ENCODE data around the gene NAPSA. TPM values are rescaled to one million over a fixed set of nuclear protein-coding genes. Genes with fewer than 3 reads are reported as not detected.

Gene NAPSA
- total and polyA plus RNA-seq, 9 of the 15 experiments (the other 6 are each of a cell fraction or from before 2014, with no cell fraction given): 0.25 to 1.9 (median 0.69) TPM

- TF ChIP-seq CEBPG (CRISPR knock-in tag; IDR thresholded peaks at IDR 0.05) (no peak), CEBPG (tag; conservative IDR thresholded peaks at IDR 0.05 in 1 of 2, IDR thresholded peaks at IDR 0.05 in 1 of 2) (no peak), FOXK2 (conservative IDR thresholded peaks at IDR 0.05 in 1 of 2, IDR thresholded peaks at IDR 0.05 in 1 of 2; ENCODE audit: low read depth in 2 of 2) (no peak), SNRNP70 (optimal IDR thresholded peaks at IDR 0.05; ENCODE audit: low read depth, low read length) (no peak), IRF1 (CRISPR knock-in tag; IDR thresholded peaks at IDR 0.05; ENCODE audit: borderline replicate concordance) (no peak), ZNF384 (IDR thresholded peaks at IDR 0.05; ENCODE audit: low read depth, low read length) (no peak), MAFG (tag; conservative IDR thresholded peaks at IDR 0.05) (no peak), E2F4 (CRISPR knock-in tag; IDR thresholded peaks at IDR 0.05; ENCODE audit: low read depth) (peak; percentile 97), RNF2 (IDR thresholded peaks at IDR 0.05) (no peak), DDX20 (tag; IDR thresholded peaks at IDR 0.05; ENCODE audit: low read depth) (no peak), YBX1 (IDR thresholded peaks at IDR 0.05) (no peak), RNF219 (CRISPR knock-in tag; IDR thresholded peaks at IDR 0.05) (0 out of 2 replicates have a peak, but pooled peaks have one; percentile 8), ZBTB8A (IDR thresholded peaks at IDR 0.05; ENCODE audit: partially characterized antibody) (no peak), ZNF717 (CRISPR knock-in tag; IDR thresholded peaks at IDR 0.05) (peak; percentile 90; the same call in 1 of the 2 replicates), ZBTB5 (IDR thresholded peaks at IDR 0.05) (no peak), POLR2AphosphoS5 (IDR thresholded peaks at IDR 0.05; ENCODE audit: control insufficient read depth, insufficient read depth, low read depth, low read length) (0 out of 2 replicates have a peak, but pooled peaks have one; percentile 11), SMC3 (conservative IDR thresholded peaks at IDR 0.05; ENCODE audit: insufficient read depth, low read depth, low read length) (no peak), SREBF1 (IDR thresholded peaks at IDR 0.05; ENCODE audit: borderline replicate concordance, low read depth, low read length) (no peak), PURB (CRISPR knock-in tag; IDR thresholded peaks at IDR 0.05; ENCODE audit: low read depth) (no peak), PHB (CRISPR knock-in tag; IDR thresholded peaks at IDR 0.05) (peak; percentile 98), JUNB (CRISPR knock-in tag; conservative IDR thresholded peaks at IDR 0.05) (no peak), SUPT5H (IDR thresholded peaks at IDR 0.05) (peak; percentile 87), NCOA6 (IDR thresholded peaks at IDR 0.05) (no peak)
These were observed 18.6 kb upstream of the NAPSA start, which contains the start of gene POLD1 (continued) for GRCh38 chr19:50383852-50384684.

Data from K562 (cell line).